Measurements from ENCODE around the gene MYF6.

Gene MYF6

GRCh38 chr12:80700327-80700726, 7.1 kb upstream of the MYF6 start:
- TF ChIP-seq REST (IDR thresholded peaks at IDR 0.05; ENCODE audit: insufficient replicate concordance, low read depth) (no peak), CTCF (IDR thresholded peaks at IDR 0.05; ENCODE audit: insufficient read depth, low read length) (no peak), SPI1 (IDR thresholded peaks at IDR 0.05; ENCODE audit: borderline replicate concordance, low read depth) (no peak), GABPA (IDR thresholded peaks at IDR 0.05; ENCODE audit: low read depth) (no peak), POLR2AphosphoS5 (IDR thresholded peaks at IDR 0.05; ENCODE audit: low read depth) (no peak)
- no peak overlapping the region for H3K27ac ChIP-seq (replicated peaks)
- peaks cover 12% of the 10 kb centered on the region for H3K27me3 ChIP-seq (ENCODE audit: insufficient read depth, poor library complexity, severe bottlenecking)
- no peak overlapping the region for H3K4me3 ChIP-seq (replicated peaks; ENCODE audit: insufficient read depth, low read length)
- no peak for DNase-seq (ENCODE audit: low read depth in 1 of 2, low spot score in 1 of 2)

- H3K27me3 ChIP-seq (ENCODE audit: insufficient read depth, poor library complexity, severe bottlenecking) = peaks cover 16% of the 10 kb centered on the region
- no peak overlapping the region for H3K4me3 ChIP-seq (replicated peaks; ENCODE audit: insufficient read depth, low read length)
- no peak overlapping the region for H3K27ac ChIP-seq (replicated peaks)
- DNase-seq (ENCODE audit: low read depth in 1 of 2, low spot score in 1 of 2) = no peak
- TF ChIP-seq SPI1 (IDR thresholded peaks at IDR 0.05; ENCODE audit: borderline replicate concordance, low read depth) = no peak
- no peak for TF ChIP-seq REST (IDR thresholded peaks at IDR 0.05; ENCODE audit: insufficient replicate concordance, low read depth)
- no peak for TF ChIP-seq CTCF (IDR thresholded peaks at IDR 0.05; ENCODE audit: insufficient read depth, low read length)
- no peak for TF ChIP-seq POLR2AphosphoS5 (IDR thresholded peaks at IDR 0.05; ENCODE audit: low read depth)
- no peak for TF ChIP-seq GABPA (IDR thresholded peaks at IDR 0.05; ENCODE audit: low read depth)
Observed at GRCh38 chr12:80701388-80701787, 6.0 kb upstream of the MYF6 start.

GRCh38 chr12:80702889-80703805, 4.3 kb upstream of the MYF6 start:
- TF ChIP-seq SPI1 (IDR thresholded peaks at IDR 0.05; ENCODE audit: borderline replicate concordance, low read depth) (no peak), REST (IDR thresholded peaks at IDR 0.05; ENCODE audit: insufficient replicate concordance, low read depth) (no peak), GABPA (IDR thresholded peaks at IDR 0.05; ENCODE audit: low read depth) (no peak), CTCF (IDR thresholded peaks at IDR 0.05; ENCODE audit: insufficient read depth, low read length) (no peak), POLR2AphosphoS5 (IDR thresholded peaks at IDR 0.05; ENCODE audit: low read depth) (no peak)
- Histone ChIP-seq H3K27ac (replicated peaks) (no peak overlapping the region), H3K27me3 (ENCODE audit: insufficient read depth, poor library complexity, severe bottlenecking) (peaks cover 22% of the 10 kb centered on the region), H3K4me3 (replicated peaks; ENCODE audit: insufficient read depth, low read length) (no peak overlapping the region)
- DNase-seq (ENCODE audit: low read depth in 1 of 2, low spot score in 1 of 2) = no peak

Data from HL-60 (cell line).